K562 treated with DMSO at 1 percent for 12 hours (cell line): ENCODE measurements around the gene CYP3A5. TPM values are rescaled to one million over a fixed set of nuclear protein-coding genes. Genes with fewer than 3 reads are reported as not detected.

Experiments
- total RNA-seq: library from RNA; unstranded; fragments of 300-600 nt; gene quantifications from 2 replicates; pipeline ENCODE4 v1.2.3, GENCODE V29; 2022; ENCODE audit not compliant: insufficient read depth

The CYP3A5 gene
- 3.2 and 11.1 TPM in 2 replicates for total RNA-seq

GRCh38 chr7:99679400-99680191 is at the start of gene CYP3A5:
Gene CYP3A5 (minus strand): TSS chr7:99679996. CDS start chr7:99679896, 100 bp downstream.

GRCh38 chr7:99616359-99617191 is 63.2 kb downstream of the CYP3A5 start, which contains the start of gene ZSCAN25:
Gene ZSCAN25 (plus strand): TSS chr7:99616946. CDS start chr7:99619607, 2,661 bp downstream.

Other genes starting within 250 kb of the CYP3A5 start
- gene PTCD1, start 241.2 kb downstream of the CYP3A5 start, total RNA-seq, result 8.7 and 11.1 TPM in 2 replicates
- 71.2 and 94.9 TPM in 2 replicates for gene CPSF4, start 241.1 kb downstream of the CYP3A5 start, total RNA-seq
- 1,063 and 1,126 TPM in 2 replicates for gene ATP5MF, start 213.8 kb downstream of the CYP3A5 start, total RNA-seq
- gene ZNF789, start 207.1 kb downstream of the CYP3A5 start, total RNA-seq, result 7.2 and 22.3 TPM in 2 replicates
- gene ZNF394, start 179.7 kb downstream of the CYP3A5 start, total RNA-seq, result 18.0 and 28.2 TPM in 2 replicates
- gene ZKSCAN5, start 175.3 kb downstream of the CYP3A5 start, total RNA-seq, result 6.2 and 15.0 TPM in 2 replicates
- gene FAM200A, start 127.9 kb downstream of the CYP3A5 start, total RNA-seq, result 3.5 and 11.1 TPM in 2 replicates
- gene ZNF655, start 121.4 kb downstream of the CYP3A5 start, total RNA-seq, result 37.2 and 85.5 TPM in 2 replicates
- gene TMEM225B, start 81.7 kb downstream of the CYP3A5 start, total RNA-seq, result not detected in 2 replicates
- 6.8 and 12.2 TPM in 2 replicates for gene ZSCAN25, start 63.0 kb downstream of the CYP3A5 start, total RNA-seq
- not detected in 2 replicates for gene CYP3A7, start 55.2 kb upstream of the CYP3A5 start, total RNA-seq
- not detected in 2 replicates for gene CYP3A4, start 104.2 kb upstream of the CYP3A5 start, total RNA-seq
- gene CYP3A43, start 148.0 kb upstream of the CYP3A5 start, total RNA-seq, result not detected in 2 replicates
- not detected in 2 replicates for gene OR2AE1, start 197.0 kb upstream of the CYP3A5 start, total RNA-seq
- 22.1 and 47.3 TPM in 2 replicates for gene TRIM4, start 239.5 kb upstream of the CYP3A5 start, total RNA-seq
- gene GJC3, start 249.6 kb upstream of the CYP3A5 start, total RNA-seq, result not detected in 2 replicates